NCI-H2107 (cell line): ENCODE results near the gene C1QL3.

Experiments used
- DNase-seq: peaks from one replicate; lab custom pipeline; 2025; lab: John Stamatoyannopoulos, UW

Gene C1QL3

GRCh38 chr10:16521311-16522016, at the start of gene C1QL3:
TSS of gene C1QL3 (minus strand) at chr10:16521879. CDS start at chr10:16521065, 814 bp downstream.
- no peak for DNase-seq

- DNase-seq: no peak
These were observed 49.1 kb upstream of the C1QL3 start for GRCh38 chr10:16570731-16571130.

- no peak for DNase-seq
These were observed 44.6 kb upstream of the C1QL3 start for GRCh38 chr10:16566202-16566805.

DNA sequence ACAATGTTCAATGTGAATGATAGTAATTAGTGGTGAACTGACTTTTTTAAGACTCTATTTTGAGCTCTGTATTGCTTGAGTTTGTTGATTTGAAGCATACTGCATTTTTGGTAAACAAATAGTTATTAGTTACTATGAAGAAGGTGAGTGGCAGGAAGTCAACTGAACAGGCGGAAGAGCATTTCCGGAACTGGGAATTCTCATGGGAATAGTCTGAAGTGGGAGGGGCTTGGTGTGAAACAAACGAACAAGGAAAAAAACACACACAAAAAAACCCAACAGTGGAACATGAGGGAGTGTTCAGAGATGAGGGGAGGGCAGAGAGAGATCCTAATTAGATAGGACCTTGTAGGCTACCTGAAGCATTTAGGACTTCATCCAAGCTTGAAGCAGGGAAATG, 43.9 kb upstream of the C1QL3 start:
- DNase-seq: no peak

GRCh38 chr10:16562891-16563290, 41.2 kb upstream of the C1QL3 start:
- DNase-seq: no peak

GRCh38 chr10:16559236-16559773, 37.6 kb upstream of the C1QL3 start:
- DNase-seq: no peak

DNA sequence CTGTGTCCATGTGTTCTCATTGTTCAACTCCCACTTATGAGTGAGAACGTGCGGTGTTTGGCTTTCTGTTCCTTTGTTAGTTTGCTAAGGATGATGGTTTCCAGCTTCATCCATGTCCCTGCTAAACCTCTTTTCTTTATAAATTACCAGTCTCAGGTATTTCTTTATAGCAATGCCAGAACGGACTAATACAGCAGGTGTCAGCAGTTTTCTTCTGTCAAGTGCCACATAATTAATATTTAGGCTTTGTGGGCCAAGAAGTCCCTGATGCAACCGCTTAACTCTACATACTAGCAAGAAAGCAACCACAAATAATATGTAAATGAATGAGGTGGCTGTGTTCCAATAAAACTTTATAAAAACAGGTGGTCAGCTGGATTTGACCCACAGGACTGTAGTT, 26.3 kb upstream of the C1QL3 start:
- no peak for DNase-seq

DNA sequence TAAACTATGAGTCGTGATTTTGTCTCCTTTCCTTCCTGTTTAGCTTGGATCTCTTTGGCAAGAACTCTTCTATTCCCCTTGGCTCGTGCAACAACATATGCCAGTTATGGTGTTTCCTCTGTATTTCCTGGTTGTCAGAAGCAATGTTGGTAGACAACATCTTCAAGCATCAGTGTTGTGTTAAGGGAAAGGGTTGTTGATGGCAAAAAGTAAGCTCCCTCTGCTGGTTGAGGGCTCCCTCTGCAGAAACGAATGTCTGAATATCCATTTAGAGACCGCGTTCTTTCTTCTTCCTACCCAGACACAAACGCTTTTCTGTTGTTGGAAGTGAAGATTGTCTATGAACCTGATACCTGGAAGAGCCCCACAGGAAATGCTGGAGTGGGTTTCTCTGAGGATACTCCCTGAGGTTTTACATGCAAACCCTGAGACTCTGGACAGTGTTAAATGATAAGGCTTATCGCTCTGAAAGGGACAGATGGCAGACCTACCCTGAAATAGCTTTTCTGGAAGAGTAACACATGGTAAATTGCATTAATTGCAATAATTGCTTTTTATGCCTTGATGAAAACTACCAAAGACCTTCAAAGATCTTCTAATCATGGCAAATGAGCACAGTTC, 23.5 kb upstream of the C1QL3 start:
- no peak for DNase-seq

GRCh38 chr10:16544591-16544990, 22.9 kb upstream of the C1QL3 start:
- no peak for DNase-seq

DNA sequence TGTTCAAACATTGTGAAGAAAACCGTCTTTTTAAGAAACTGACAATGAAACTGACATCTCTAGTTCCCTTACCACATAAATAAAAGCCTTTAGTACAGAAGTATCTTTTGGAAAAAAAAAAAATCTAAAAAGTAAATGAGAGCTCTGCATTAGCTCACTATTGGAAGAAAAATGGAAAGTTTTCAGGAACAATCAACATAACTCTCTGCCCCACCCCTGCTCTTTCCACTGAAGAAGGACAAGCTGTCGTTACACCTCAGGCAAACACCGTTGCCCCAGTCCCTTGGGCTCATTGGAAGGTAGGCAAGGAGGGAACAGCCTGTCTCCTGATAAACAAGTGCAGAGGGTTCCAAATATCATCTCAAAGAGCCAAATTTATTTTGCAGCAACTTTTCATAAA, 22.4 kb upstream of the C1QL3 start:
- no peak for DNase-seq

DNA sequence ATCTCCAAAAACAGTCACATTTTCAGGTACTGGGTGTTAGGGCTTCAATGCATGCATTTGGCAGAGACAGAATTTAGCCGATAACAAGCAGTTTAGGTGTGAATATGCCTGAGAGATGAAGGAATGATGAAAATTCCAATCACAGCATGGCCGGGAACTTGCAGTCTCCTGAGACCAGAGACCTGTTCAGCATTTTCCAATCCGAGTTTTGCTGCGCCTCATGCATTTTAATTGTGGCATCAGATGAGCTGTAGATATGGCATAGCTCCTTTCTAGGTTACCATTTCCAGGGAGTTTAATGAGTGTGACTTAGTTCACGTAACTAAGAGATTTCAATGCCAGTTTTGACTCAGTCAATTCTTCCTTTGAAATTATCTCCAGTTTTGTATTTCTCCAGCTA, 14.5 kb upstream of the C1QL3 start:
- DNase-seq: no peak

DNA sequence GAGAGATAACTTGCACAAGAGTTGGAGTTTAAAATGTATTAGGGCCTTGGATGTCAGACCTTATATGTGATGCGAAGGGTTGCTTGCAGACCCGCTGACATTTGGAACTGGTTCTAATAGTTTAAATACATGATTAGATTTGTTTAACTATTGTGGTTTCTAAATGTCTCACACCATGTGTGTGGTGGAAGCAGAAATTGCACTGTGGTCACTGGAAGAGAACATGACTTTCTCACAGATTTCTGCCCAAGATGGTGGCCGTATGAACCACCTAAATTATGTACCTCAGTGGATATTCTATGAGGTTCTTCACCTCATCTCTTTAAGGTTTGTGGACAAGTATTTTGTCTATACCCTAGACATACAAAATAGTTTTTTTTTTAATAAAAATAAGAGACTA, 8.2 kb upstream of the C1QL3 start:
- DNase-seq: no peak

- no peak for DNase-seq
These were observed 5.8 kb upstream of the C1QL3 start for GRCh38 chr10:16527452-16527851.

DNA sequence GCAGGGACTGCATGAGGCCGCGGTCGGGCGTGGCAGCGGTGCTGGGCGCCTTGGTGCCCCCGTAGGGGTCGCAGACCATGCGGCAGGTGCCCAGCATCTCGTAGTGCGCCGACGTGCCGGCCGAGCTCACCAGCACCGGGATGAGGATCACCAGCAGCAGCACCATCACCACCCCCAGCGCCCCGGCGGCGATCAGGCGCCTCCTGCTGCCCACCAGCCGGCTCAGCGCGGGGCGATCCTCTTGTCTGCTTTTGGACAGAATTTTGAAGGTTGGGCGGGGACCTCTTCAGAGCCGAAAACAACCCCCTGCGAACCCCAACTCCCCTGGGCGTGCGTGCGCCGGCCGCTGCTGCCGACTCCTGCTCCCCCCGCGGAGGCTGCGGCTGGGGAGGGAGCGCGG, 779 bp downstream of the C1QL3 start:
- no peak for DNase-seq

DNA sequence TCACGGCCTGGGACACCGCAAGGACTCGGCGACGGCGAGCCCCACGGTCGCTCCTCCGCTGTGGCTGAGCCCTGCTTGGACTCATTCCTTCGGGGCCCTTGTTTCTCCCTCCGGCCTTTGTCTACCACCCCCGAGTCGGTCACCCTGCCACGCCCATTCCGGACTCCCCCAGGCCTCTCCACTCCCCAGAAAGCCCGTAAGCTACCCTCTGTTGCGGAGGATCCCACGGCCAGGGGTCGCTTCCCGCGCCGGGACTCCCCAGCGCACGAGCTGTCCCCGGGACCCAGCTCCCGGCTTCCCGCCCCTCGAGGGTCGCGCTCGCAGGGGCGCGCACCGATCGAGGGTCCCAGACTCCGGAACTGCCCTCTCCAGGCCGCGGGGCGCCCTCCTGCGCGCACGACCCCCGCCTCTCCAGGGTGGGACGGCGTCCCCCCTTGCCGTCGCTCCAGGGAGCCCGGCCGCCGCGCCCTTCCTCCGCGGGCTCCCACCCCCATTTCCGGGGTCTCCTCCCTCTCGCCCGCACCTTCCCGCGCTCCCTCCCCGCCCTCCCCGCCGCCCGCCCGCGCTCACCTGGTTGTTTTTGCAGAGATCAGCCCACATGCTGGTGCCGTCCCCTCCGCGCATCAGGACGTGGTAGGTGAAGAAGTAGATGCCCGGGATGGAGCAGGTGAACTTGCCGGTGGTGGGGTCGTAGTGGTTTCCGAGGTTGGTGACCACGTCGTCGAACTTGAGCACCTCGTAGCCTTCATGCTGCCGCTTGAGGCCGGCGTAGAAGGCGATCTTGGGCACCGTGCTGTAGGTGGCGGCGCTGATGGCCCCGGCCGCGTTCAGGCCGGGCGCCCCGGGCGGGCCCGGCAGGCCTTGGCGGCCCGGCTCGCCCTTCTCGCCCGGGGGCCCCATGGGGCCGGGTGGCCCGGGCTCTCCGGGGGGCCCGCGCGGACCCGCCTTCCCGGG, 1.5 kb downstream of the C1QL3 start:
- no peak for DNase-seq

DNA sequence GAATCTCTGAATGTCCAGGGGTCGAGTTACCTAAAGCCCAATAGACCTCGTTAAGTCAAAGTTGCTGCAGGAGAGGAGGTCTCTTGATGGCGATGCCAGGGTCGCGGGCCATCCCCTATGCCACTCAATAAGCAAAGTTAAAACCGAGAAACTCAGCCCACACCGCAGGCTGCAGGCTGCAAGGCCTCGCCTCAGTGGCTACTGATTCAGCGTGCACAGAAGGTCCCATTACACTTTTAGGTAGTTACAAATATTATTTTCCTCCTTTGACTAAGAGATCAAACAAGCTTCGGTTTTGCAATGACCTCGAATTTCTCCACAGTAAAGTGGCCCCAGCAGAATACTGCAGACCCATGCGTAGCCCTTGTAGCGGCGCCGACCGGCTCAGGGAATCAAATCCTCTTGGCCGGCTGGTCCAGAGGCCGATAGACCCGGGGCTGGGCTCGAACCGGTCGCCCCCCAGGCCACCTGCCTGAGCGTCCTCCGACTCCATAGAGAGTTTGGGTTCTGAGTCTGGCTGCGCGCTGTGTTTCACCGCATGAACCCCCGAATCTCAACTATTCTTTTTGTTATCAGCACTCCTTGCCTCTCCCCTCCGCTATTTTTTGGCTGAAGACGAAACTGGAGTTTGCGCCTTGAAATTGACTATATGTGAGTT, 2.3 kb downstream of the C1QL3 start:
- DNase-seq: no peak

DNA sequence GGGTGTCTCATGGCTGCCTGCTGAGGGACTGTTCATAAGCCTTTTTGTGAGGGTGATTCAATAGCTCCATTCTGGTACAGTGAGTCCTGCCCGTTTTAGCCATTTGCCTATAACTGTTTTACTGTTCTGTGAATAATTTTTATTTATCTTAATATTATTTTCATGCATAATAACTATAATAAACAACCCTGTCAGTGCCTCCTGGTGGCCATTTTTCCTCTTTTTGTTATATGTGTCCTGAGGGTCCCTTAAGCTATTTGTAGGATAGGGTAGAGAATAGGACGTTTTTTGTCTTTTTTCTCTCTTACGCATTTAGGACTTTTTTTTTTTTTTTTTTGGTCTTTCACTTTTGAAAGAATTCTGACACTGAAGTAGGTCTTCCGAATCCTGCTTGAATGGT, 2.9 kb downstream of the C1QL3 start:
- no peak for DNase-seq

GRCh38 chr10:16510843-16511242, 10.8 kb downstream of the C1QL3 start:
- no peak for DNase-seq

GRCh38 chr10:16509996-16510395, 11.7 kb downstream of the C1QL3 start:
- DNase-seq: no peak

- no peak for DNase-seq
These were observed 16.5 kb downstream of the C1QL3 start for GRCh38 chr10:16505161-16505560.

GRCh38 chr10:16497911-16498310, 23.8 kb downstream of the C1QL3 start:
- DNase-seq: no peak
